ENCODE results near the gene SEMA4F.

SEMA4F gene

DNA sequence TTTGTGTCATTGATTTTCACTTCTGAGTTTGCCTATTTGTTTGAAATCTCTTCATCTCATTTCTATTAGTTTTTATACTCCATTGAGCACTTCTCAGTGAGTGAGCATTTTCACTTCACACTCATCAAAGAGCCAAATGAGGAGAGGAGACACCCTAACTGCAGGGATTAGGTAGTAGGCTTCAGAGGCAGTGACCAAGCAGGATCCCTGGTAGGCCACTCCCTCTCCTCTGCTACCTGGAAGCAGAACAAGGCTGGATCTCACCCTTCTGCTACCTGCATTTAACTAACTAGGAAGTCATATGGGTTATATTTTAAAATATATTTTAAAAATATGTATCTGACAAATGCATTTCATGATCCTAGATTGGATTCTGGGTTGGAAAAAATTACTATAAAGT, 52.7 kb downstream of the SEMA4F start:
- DNase-seq (ENCODE audit: low read depth): no peak

DNA sequence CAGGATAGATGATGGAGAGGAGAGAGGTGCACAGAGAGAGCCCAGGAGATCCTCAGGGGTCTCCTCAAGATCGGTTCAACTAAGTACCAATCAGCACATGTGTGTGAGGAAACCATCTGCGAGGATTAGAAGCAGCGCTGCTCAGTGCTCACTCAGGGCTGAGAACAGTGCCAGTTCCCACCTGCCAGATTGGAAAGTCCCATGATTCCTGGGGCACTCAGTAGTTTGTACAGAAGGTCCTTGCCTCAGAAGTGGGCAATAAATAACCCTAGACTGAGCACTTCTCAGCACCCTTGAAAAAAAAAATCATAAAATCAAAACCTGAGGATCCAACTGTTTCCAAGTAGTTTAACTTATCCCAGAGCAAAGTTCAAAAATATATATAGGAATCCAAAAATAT, 53.8 kb downstream of the SEMA4F start:
- DNase-seq (ENCODE audit: low read depth): no peak

DNA sequence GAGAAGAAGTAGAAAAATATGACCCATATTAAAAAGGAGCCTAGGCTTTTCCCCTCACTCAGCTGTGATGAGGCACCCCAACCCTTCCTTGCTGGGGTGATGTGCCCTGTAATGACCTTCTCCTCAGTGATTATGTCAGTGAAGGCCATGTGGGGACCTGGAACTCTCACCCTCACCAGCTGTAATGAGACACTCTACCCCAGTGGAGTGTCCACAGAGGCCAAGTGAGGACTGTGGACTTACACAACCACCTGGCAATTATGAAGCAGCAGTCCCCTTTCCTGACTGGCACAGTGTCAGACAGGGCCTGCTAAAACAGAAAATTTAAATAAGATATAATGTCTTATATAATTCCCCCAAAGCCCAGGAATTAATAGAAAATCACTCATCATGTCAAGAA, 54.2 kb downstream of the SEMA4F start:
- DNase-seq (ENCODE audit: low read depth): no peak

DNA sequence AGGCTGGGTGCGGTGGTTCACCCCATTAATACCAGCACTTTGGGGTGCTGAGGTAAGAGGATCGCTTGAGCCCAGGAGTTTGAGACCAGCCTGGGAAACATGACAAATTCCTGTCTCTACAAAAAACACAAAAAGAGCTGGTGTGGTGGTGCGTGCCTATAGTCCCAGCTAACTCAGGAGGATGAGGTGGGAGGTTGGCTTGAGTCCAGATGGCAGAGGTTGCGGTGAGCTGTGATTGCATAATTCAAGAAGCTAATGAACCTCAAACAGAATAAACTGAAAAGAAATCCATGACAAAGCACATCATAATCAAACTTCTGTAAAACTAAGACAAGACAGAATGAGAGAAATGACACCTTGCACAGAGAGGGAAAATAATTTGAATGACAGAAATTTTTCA, 54.8 kb downstream of the SEMA4F start:
- no peak for DNase-seq (ENCODE audit: low read depth)

- no peak for DNase-seq (ENCODE audit: low read depth)
Measured at GRCh38 chr2:74712223-74713053, 58.4 kb downstream of the SEMA4F start.

DNA sequence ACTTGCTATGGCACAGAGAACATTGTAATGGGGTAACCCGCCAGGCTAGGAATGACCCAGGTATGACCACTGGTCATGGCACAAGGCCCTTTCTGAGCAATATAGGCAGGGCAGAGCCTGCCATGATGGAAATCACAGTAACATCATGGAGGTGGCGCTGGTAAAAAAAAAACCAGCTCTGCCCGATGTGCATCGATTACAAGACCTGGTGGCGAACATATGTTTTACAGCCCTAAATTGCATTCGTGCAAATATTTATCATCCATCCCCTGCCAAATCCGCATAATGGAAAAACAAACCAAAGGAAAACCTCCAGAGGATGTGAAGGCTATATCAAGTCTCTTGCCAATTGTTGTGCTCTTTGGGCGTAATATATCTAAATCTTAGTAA, 60.6 kb downstream of the SEMA4F start:
- no peak for DNase-seq (ENCODE audit: low read depth)

DNA sequence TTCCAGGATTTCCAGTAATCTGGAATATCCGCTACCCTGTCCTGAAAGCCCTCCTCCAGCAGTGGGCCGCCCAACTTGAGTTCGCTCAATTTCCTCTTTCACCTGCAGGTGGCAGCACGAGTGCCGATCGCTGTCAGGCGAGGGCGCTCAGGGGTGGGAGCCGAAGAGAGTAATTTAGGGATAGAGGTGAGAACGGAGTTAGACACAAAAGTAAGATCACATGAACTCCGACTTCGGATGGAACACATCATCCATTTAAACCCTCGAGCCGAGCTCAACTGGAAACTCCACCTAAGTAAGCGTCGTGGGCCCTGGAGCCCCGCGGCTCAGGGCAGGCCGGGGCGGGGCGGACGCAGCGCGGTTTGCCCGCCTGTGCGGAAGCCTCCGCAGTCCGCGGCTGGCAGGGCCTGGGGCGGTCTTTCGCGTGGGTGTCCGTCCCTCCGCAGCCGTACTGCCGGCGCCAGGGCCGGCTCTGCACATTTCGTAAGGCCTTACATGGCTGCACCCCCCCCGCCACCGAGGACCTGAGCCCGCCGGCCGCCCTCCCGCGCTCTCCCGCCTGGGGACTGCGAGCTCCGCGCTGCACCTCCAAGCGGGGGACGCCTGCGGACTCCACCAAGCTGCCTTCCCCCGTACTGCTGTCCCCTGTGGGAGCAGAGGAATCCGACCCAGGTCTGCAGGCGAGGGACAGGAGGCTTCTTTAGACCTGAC, 61.2 kb downstream of the SEMA4F start:
- peak; percentile 57 for DNase-seq (ENCODE audit: low read depth)

GRCh38 chr2:74715880-74716279, 61.8 kb downstream of the SEMA4F start:
- DNase-seq (ENCODE audit: low read depth): no peak

DNA sequence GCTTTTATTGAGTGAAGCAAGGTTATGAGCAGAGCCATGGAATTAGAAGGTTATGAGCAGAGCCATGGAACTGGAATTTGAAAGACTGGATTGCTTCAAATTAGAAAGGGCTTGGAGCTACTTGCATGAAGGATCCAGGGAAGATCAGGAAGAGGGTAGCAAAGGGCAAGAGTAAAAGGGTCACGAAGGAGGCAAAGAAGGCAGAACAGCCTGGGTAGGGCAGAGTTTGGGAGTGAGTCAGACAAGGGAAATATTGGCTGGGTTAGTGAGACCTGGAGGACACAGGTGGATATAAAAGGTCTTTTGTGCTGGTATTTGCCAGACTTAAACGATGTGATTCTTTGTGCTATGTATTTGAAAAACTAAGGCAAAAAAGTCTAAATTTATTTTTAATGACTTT, 65.0 kb downstream of the SEMA4F start:
- no peak for DNase-seq (ENCODE audit: low read depth)

- no peak for DNase-seq (ENCODE audit: low read depth)
Measured at GRCh38 chr2:74721316-74721715, 67.3 kb downstream of the SEMA4F start.

GRCh38 chr2:74724496-74724895, 70.4 kb downstream of the SEMA4F start:
- no peak for DNase-seq (ENCODE audit: low read depth)

GRCh38 chr2:74725287-74725686, 71.2 kb downstream of the SEMA4F start:
- no peak for DNase-seq (ENCODE audit: low read depth)

GRCh38 chr2:74728842-74729241, 74.8 kb downstream of the SEMA4F start:
- no peak for DNase-seq (ENCODE audit: low read depth)

DNA sequence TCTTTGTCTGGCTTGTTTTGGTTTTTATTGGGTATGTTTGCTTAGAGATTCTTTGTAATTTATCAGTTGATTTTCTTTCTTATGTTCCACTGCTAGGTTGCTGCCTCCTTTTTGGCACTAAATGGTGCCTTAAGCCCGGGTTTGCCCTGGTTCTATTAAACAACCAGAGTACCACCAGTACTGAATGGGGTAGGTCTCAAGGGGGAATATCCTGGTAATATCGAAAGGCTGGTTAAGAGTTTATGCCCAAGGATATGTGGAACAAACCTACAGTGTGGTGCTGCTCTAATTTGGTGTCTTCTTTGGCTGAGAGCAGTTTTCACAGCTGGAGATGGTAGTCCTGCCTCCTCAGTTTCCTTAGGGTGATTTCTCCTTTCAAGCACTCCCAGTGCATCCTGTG, 76.5 kb downstream of the SEMA4F start:
- no peak for DNase-seq (ENCODE audit: low read depth)
